Mammary epithelial cell (primary cell): ENCODE measurements around the gene TWIST2.

Experiments
- CTCF ChIP-seq, 2 donors: IDR thresholded peaks in 1 of 2; conservative IDR thresholded peaks in 1 of 2; 2 replicates each; pipeline ENCODE4 v1.5.1; 2011 to 2012; ENCODE audit warnings: inconsistent platforms in 2 of 2, low read length in 2 of 2, mild to moderate bottlenecking in 2 of 2, control low read depth in 1 of 2, low read depth in 1 of 2; ENCODE audit not compliant: insufficient read depth in 1 of 2; ENCODE audit errors: extremely low read depth in 1 of 2
- EZH2 ChIP-seq: IDR thresholded peaks from 2 replicates; pipeline ENCODE4 v1.6.1; 2012; ENCODE audit warnings: low read length, inconsistent platforms, borderline replicate concordance

GRCh38 chr2:238916176-238916874 is 68.4 kb downstream of the TWIST2 start:
- TF ChIP-seq CTCF (conservative IDR thresholded peaks at IDR 0.05 in 1 of 2, IDR thresholded peaks at IDR 0.05 in 1 of 2; ENCODE audit: extremely low read depth in 1 of 2, insufficient read depth in 1 of 2, low read depth in 1 of 2, low read length in 2 of 2) (no peak), EZH2 (no peak)
